Upper lobe of right lung (tissue), 1 donor: Measurements from ENCODE around the gene BHMT. TPM values are rescaled to one million over a fixed set of nuclear protein-coding genes. Genes with fewer than 3 reads are reported as not detected.
"Not testable (repeated sequence)": the region's sequence is repeated elsewhere in the genome, so short reads cannot be mapped to it uniquely, and the experiment has no call there.

Experiments
- ATAC-seq: fragments of 200-7000 bp; cut with Tn5 transposase; one replicate; pipeline ENCODE4 v1.9.1; 2020; ENCODE audit warnings: mild to moderate bottlenecking, moderate library complexity
- DNase-seq: peaks from one replicate; pipeline ENCODE4 v3.0.0-alpha.2; 2020
- H3K27ac ChIP-seq: fragments of 200-600 bp; one replicate; pipeline ENCODE4 v1.8.0; 2022
- H3K27me3 ChIP-seq: fragments of 200-600 bp; one replicate; pipeline ENCODE4 v1.8.0; 2022; ENCODE audit warnings: mild to moderate bottlenecking
- H3K36me3 ChIP-seq: fragments of 200-600 bp; one replicate; pipeline ENCODE4 v1.8.0; 2022
- H3K4me1 ChIP-seq: fragments of 200-600 bp; one replicate; pipeline ENCODE4 v1.8.0; 2022
- H3K4me3 ChIP-seq: fragments of 200-600 bp; one replicate; pipeline ENCODE4 v1.8.0; 2022; ENCODE audit warnings: mild to moderate bottlenecking
- H3K9me3 ChIP-seq: fragments of 200-600 bp; one replicate; pipeline ENCODE4 v1.8.0; 2022
- intact Hi-C: fragments of 100-400 bp; cut with DNase I; formaldehyde crosslinking; loops from one replicate; pipeline ENCODE4 v1.11.0; 2022
- total RNA-seq: library from RNA; stranded (reverse); fragmentation: NEBNext Ultra II Directional; extraction: Animal tissue kit (Norgen Biotek cat#: 25700); gene quantifications from one replicate; pipeline ENCODE4 v1.2.1, GENCODE V29; 2021
- TF ChIP-seq, protein P1 (sequence below): fragments of 200-600 bp; IDR thresholded peaks from one replicate; pipeline ENCODE4 v1.8.0; 2022; ENCODE audit warnings: antibody characterized with exemption
- donor health status: DM: no; HTN: yes; CAD: no; lungs with severe emphysema.

The BHMT gene
- total RNA-seq, 1 donor from 2014 or later, result not detected

DNA sequence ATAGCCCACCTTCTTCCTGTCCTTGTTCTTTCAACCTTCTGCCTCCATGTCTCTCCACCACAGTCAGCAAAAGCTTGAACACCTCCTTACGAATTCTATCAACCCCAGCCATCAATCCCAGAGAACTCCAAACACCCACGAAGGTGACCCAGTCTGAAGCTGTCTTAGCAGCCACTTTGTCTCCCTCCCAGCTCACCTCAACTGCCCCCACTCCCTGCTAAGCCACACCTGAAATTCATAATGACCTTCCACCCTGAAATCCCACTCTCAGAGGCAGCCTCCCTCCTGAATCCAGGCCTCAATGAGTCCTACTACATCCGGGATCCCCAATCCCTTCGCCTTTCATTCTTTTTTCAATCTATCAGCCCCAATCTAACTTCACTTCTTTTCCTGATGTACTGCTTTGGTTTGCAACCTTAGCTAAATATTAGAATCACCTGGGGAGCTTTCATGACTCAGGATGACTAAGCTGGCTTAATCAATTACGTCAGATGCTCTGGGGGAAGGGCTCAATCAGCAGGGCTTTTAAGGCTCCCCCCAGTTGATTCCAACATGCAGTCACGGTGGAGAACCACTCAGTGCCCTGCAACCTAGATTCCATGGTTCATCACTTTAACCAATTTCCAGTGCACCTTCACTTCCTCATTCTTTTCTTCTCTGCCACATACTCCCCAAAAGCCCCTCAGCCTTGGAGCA lies 32.2 kb downstream of the BHMT start:
- no peak for DNase-seq
- TF ChIP-seq, protein P1, sequence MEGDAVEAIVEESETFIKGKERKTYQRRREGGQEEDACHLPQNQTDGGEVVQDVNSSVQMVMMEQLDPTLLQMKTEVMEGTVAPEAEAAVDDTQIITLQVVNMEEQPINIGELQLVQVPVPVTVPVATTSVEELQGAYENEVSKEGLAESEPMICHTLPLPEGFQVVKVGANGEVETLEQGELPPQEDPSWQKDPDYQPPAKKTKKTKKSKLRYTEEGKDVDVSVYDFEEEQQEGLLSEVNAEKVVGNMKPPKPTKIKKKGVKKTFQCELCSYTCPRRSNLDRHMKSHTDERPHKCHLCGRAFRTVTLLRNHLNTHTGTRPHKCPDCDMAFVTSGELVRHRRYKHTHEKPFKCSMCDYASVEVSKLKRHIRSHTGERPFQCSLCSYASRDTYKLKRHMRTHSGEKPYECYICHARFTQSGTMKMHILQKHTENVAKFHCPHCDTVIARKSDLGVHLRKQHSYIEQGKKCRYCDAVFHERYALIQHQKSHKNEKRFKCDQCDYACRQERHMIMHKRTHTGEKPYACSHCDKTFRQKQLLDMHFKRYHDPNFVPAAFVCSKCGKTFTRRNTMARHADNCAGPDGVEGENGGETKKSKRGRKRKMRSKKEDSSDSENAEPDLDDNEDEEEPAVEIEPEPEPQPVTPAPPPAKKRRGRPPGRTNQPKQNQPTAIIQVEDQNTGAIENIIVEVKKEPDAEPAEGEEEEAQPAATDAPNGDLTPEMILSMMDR, result no peak
- Histone ChIP-seq H3K36me3 (no peaks in the 10 kb centered on the region), H3K4me1 (no peaks in the 10 kb centered on the region), H3K27ac (no peak overlapping the region), H3K4me3 (no peak overlapping the region), H3K9me3 (no peaks in the 10 kb centered on the region), H3K27me3 (no peaks in the 10 kb centered on the region)
- intact Hi-C loops, result no loop called here
- no peak for ATAC-seq

DNA sequence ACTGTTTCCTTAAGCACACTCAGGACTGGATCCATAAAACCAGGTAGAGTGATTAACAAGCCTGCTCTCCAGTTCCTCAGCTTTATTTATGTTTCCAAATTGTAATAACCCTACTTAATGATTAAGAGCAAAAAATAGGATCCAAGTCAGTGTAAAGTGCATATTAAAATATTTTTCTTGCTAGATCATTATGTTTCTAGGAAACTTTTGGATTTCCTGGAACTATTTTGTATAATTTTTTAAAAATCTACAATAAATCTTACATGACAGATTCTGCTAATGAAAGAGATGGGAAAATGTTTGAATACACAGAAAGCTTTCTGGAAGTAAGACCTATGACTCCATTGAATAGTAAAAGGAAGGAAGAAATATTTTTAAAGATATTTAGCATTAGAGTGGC lies 35.5 kb downstream of the BHMT start:
- TF ChIP-seq, protein P1, result no peak
- no peak overlapping the region for H3K27ac ChIP-seq
- intact Hi-C loops, result no loop called here

DNA sequence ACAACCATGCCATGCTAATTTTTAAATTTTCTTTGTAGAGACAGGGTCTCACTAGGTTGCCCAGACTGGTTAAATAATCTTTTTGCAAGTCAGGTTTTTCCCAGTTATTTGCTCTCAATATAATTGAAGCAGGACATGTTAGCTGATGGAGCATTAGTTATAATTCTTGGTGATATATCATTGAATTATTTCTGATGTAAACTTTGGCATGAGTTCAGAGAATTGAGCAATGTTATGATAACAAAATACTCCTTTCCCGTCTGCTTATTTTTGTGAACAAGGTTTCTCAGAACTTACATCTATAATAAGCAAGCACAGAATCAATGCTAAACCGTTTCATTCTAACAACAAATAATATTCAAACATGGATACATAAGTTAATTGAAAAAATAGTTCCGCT lies 37.8 kb downstream of the BHMT start:
- H3K9me3 ChIP-seq, result no peaks in the 10 kb centered on the region
- H3K4me1 ChIP-seq, result no peaks in the 10 kb centered on the region
- intact Hi-C loops, result no loop called here
- no peak overlapping the region for H3K4me3 ChIP-seq
- H3K27ac ChIP-seq, result no peak overlapping the region
- H3K27me3 ChIP-seq, result no peaks in the 10 kb centered on the region
- no peaks in the 10 kb centered on the region for H3K36me3 ChIP-seq
- DNase-seq (no peak), ATAC-seq (no peak)
- TF ChIP-seq, protein P1, result no peak

More for the DNA sequence above, 35.5 kb downstream of the BHMT start:
- Histone ChIP-seq H3K36me3 (no peaks in the 10 kb centered on the region), H3K9me3 (no peaks in the 10 kb centered on the region), H3K4me1 (no peaks in the 10 kb centered on the region), H3K4me3 (no peak overlapping the region), H3K27me3 (no peaks in the 10 kb centered on the region)
- DNase-seq, result no peak
- no peak for ATAC-seq

DNA sequence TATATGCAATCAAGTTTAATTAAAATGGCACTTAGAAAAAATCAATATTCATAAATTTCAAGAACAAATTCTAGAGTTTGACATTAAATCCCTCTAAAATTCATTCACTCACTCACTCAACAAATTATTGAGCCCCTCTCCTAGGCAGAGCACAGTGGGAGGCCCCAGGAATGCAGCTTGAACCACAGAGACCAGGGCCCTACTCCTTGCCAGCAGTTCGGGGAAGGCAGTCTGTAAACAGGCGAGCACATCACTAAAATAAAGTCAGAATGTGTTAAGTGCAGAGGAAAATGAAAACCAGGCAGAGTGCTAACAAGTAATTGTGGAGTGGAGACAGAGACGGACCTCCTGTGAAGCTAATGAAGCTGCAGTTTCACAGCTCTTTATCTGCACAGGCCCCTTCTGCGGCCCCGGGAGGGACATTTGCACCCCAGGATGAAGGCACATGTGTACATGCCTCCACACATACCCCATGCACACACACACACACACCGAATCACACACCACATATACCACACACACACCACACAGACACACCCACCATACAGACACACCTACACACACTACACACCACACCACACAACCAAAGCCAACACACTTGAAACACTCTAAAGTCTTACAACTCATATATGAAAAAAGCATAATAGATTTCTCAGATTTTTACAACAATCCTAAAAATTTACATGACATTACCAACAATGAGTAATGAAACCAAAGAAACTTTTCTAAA lies 40.5 kb downstream of the BHMT start:
- TF ChIP-seq, protein P1, result no peak

DNA sequence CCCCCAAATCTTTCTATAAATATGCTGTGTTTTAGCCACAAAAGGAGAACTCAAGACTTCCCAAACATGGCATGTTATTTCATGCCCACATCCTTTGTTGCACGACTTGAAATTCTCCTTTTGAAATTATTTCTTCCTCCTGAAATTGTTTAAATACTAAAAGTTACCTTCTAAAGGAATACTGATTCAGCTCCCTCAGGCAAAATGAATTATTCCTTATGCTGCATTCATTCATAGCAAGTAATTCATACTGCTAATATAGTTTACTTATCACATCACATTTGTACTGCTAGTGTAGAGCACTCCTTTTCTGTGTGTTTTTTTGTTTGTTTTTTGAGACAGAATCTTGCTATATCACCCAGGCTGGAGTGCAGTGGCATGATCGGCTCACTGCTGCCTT lies 45.7 kb downstream of the BHMT start:
- Histone ChIP-seq H3K36me3 (no peaks in the 10 kb centered on the region), H3K27ac (no peak overlapping the region), H3K4me1 (no peaks in the 10 kb centered on the region), H3K4me3 (no peak overlapping the region), H3K27me3 (no peaks in the 10 kb centered on the region), H3K9me3 (no peaks in the 10 kb centered on the region)
- intact Hi-C loops, result no loop called here
- ATAC-seq, result no peak
- no peak for DNase-seq
- TF ChIP-seq, protein P1, result no peak

More for the DNA sequence above, 40.5 kb downstream of the BHMT start:
- Histone ChIP-seq H3K4me3 (no peak overlapping the region), H3K4me1 (no peaks in the 10 kb centered on the region), H3K27ac (no peak overlapping the region), H3K36me3 (no peaks in the 10 kb centered on the region), H3K27me3 (no peaks in the 10 kb centered on the region), H3K9me3 (no peaks in the 10 kb centered on the region)
- ATAC-seq (peak; percentile 28), DNase-seq (no peak)
- intact Hi-C loops, result no loop called here

DNA sequence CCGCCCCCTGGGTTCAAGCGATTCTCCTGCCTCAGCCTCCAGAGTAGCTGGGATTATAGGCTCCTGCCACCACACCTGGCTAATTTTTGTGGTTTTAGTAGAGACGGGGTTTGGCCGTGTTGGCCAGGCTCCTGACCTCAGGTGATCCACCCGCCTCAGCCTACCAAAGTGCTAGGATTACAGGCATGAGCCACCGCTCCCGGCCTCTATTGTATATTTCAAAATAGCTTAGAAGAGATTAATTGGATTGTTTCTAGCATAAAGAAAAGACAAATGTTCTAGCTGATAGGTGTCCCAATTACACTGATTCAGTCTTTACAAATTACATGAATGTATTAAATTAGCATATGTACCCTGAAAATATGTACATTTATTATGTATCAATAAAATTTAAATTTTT lies 50.0 kb downstream of the BHMT start:
- H3K4me1 ChIP-seq, H3K27ac ChIP-seq, H3K9me3 ChIP-seq, intact Hi-C loops, H3K36me3 ChIP-seq, H3K27me3 ChIP-seq, ATAC-seq, H3K4me3 ChIP-seq, DNase-seq: not testable (repeated sequence)
